Activated CD8-positive, alpha-beta memory T cell treated with anti-CD3 and anti-CD28 coated beads, Interleukin-2, amount 10 ng/mL, durations not matched to agents 7 days and 5 days (primary cell): Measurements from ENCODE around the gene NOS2. TPM values are rescaled to one million over a fixed set of nuclear protein-coding genes. Genes with fewer than 3 reads are reported as not detected.
A peak's percentile ranks its signal among the peaks of the same experiment; 100 is the strongest.
"Not testable (repeated sequence)": the region's sequence is repeated elsewhere in the genome, so short reads cannot be mapped to it uniquely, and the experiment has no call there.

ENCODE experiments used
- ATAC-seq: fragments of 150-1000 bp; cut with Tn5 transposase; one replicate; pipeline ENCODE4 v1.10.0; 2021; ENCODE audit warnings: moderate library complexity
- CTCF ChIA-PET: fragments of 350-600 bp; sonication (Branson Sonifier 250); formaldehyde crosslinking; loops from one replicate; lab custom pipeline; 2021; ENCODE audit warnings: antibody characterized with exemption; lab: Charles Lee
- DNase-seq: peaks from one replicate; pipeline ENCODE4 v3.0.0-alpha.2; 2020
- H3K27ac Mint-ChIP-seq: one replicate; pipeline ENCODE4 v1.8.0; 2021; ENCODE audit warnings: mild to moderate bottlenecking, mixed read lengths
- H3K27me3 Mint-ChIP-seq: one replicate; pipeline ENCODE4 v1.8.0; 2021; ENCODE audit warnings: mixed read lengths
- H3K36me3 Mint-ChIP-seq: one replicate; pipeline ENCODE4 v1.8.0; 2021; ENCODE audit warnings: mild to moderate bottlenecking, mixed read lengths
- H3K4me1 Mint-ChIP-seq: one replicate; pipeline ENCODE4 v1.8.0; 2021; ENCODE audit warnings: mixed read lengths
- H3K4me3 Mint-ChIP-seq: one replicate; pipeline ENCODE4 v1.8.0; 2021; ENCODE audit warnings: mild to moderate bottlenecking, moderate library complexity, mixed read lengths
- H3K9me3 Mint-ChIP-seq: one replicate; pipeline ENCODE4 v1.8.0; 2022; ENCODE audit warnings: low read depth, mixed read lengths
- total RNA-seq, 2 experiments: library from RNA; stranded (reverse); gene quantifications; one replicate each; pipeline ENCODE4 v1.2.3, GENCODE V29; 2021

Gene NOS2
- total RNA-seq, 2 experiments from 2014 or later: 0.06 TPM; not detected in 1

DNA sequence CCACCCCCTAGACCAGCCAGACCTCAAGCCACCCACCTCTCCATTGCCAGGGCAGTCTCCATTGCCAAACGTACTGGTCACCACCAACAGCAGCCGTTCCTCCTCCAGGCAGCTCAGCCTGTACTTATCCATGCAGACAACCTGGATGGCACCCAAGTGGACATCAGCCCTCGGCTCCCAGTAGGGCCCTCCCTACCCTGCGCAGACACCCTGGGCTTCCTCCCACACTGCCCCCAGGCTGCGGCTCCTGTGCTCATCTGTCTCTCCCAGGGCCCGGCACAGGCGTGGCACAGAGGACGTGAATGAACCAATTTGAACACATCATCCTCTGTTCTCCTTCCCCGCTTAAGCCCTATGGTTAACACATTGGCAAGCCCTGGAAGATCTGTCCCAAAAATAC lies 29.5 kb downstream of the NOS2 start:
- H3K27ac Mint-ChIP-seq: no peak overlapping the region
- ATAC-seq (no peak), DNase-seq (no peak)
- H3K36me3 Mint-ChIP-seq: no peaks in the 10 kb centered on the region
- no peaks in the 10 kb centered on the region for H3K4me1 Mint-ChIP-seq
- H3K4me3 Mint-ChIP-seq: no peak overlapping the region
- CTCF ChIA-PET: no interaction called here
- no peaks in the 10 kb centered on the region for H3K9me3 Mint-ChIP-seq
- no peaks in the 10 kb centered on the region for H3K27me3 Mint-ChIP-seq

- ATAC-seq (no peak), DNase-seq (no peak)
- H3K4me3 Mint-ChIP-seq: no peak overlapping the region
Observed at GRCh38 chr17:27768858-27769410, 31.4 kb downstream of the NOS2 start.

GRCh38 chr17:27766438-27766837 lies 33.9 kb downstream of the NOS2 start:
- CTCF ChIA-PET: interaction anchor here (1.1 kb wide), 2 partner anchors 10 to 39 kb away, joined by 4 to 5 read pairs; no protein-coding TSS in a partner anchor
- H3K27ac Mint-ChIP-seq: no peak overlapping the region
- no peaks in the 10 kb centered on the region for H3K9me3 Mint-ChIP-seq

More at GRCh38 chr17:27768858-27769410, 31.4 kb downstream of the NOS2 start:
- Mint-ChIP-seq H3K27me3 (no peaks in the 10 kb centered on the region), H3K27ac (no peak overlapping the region), H3K4me1 (no peaks in the 10 kb centered on the region), H3K36me3 (no peaks in the 10 kb centered on the region), H3K9me3 (no peaks in the 10 kb centered on the region)
- CTCF ChIA-PET: interaction anchor here (0.8 to 2.0 kb wide), 3 partner anchors 9 to 111 kb away, joined by 3 to 7 read pairs (median 4); no protein-coding TSS in a partner anchor

GRCh38 chr17:27765353-27765752 lies 35.0 kb downstream of the NOS2 start:
- DNase-seq: no peak
- no peaks in the 10 kb centered on the region for H3K4me1 Mint-ChIP-seq
- no peak for ATAC-seq
- H3K9me3 Mint-ChIP-seq: no peaks in the 10 kb centered on the region
- H3K27me3 Mint-ChIP-seq: no peaks in the 10 kb centered on the region
- no peak overlapping the region for H3K27ac Mint-ChIP-seq
- no peaks in the 10 kb centered on the region for H3K36me3 Mint-ChIP-seq
- no peak overlapping the region for H3K4me3 Mint-ChIP-seq
- CTCF ChIA-PET: interaction anchor here (1.1 kb wide), 2 partner anchors 9 to 40 kb away, joined by 4 to 5 read pairs; no protein-coding TSS in a partner anchor

More at GRCh38 chr17:27766438-27766837, 33.9 kb downstream of the NOS2 start:
- Mint-ChIP-seq H3K4me3 (no peak overlapping the region), H3K4me1 (no peaks in the 10 kb centered on the region), H3K36me3 (no peaks in the 10 kb centered on the region), H3K27me3 (no peaks in the 10 kb centered on the region)
- ATAC-seq: no peak
- DNase-seq: no peak

DNA sequence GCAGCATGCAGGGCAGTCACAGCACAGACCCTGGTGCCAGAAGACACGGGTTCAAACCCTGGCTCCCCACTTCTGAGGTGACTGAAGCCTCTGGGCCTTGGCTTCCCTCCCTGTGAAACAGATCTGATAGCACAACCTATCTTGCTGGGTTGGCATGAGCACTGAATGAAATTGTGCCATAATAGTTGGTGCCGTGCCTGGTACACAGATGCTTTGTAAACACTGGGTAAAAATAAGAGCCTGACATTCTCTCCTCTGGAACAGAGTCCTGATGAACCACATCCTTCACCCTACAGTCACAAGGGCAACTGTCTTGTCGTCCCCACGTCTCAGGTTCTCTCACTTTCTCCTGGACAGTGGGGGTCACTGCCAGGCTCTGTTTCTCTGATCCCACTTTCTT lies 35.7 kb downstream of the NOS2 start:
- H3K4me3 Mint-ChIP-seq: no peak overlapping the region
- CTCF ChIA-PET: no interaction called here

DNA sequence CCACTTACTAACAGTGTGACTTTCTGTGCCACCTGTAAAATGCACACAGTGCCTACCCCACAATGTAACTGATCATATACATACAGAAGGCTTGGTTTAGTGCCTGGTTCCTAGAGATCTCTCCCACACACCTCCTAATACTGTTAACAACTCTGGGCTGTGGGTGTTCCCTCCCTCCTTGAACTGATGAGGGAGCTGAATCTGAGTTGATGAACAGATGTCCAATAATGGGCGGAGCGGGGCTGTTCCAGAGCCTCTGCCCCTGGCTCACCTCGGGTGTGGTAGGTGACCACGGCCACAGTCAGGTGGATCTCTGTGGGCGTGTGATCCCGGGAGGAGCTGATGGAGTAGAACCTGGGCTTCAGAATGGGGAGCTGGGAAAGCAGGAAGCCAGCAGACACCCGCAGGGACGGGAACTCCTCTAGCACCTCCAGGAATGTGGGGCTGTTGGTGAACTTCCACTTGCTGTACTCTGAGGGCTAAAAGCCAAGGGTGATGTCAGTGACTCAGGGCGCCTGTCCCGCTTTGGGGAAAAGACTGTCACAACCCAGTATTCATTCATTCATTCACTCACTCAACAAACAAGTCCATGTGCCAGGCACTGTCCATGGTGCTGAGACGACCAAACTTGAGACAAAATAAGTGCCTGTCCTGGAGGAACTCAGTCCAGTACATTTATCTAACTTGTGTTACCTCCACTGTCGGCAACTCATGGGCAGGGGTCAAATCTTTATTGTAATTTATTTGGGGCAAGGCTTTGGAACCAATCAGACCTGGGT lies 37.6 kb downstream of the NOS2 start:
- H3K27me3 Mint-ChIP-seq: no peaks in the 10 kb centered on the region
- ATAC-seq (no peak), DNase-seq (peak; percentile 45)
- CTCF ChIA-PET: interaction anchor here (0.7 to 5.2 kb wide), 3 partner anchors 10 to 121 kb away, joined by 3 to 91 read pairs (median 4); no protein-coding TSS in a partner anchor
- no peaks in the 10 kb centered on the region for H3K4me1 Mint-ChIP-seq
- no peak overlapping the region for H3K4me3 Mint-ChIP-seq
- no peaks in the 10 kb centered on the region for H3K36me3 Mint-ChIP-seq
- no peak overlapping the region for H3K27ac Mint-ChIP-seq
- H3K9me3 Mint-ChIP-seq: no peaks in the 10 kb centered on the region

More for the DNA sequence above, 35.7 kb downstream of the NOS2 start:
- H3K27ac Mint-ChIP-seq: no peak overlapping the region
- no peaks in the 10 kb centered on the region for H3K36me3 Mint-ChIP-seq
- DNase-seq (no peak), ATAC-seq (no peak)
- H3K27me3 Mint-ChIP-seq: no peaks in the 10 kb centered on the region
- no peaks in the 10 kb centered on the region for H3K9me3 Mint-ChIP-seq
- no peaks in the 10 kb centered on the region for H3K4me1 Mint-ChIP-seq

GRCh38 chr17:27760931-27761330 lies 39.4 kb downstream of the NOS2 start:
- not testable (repeated sequence) for H3K27me3 Mint-ChIP-seq

DNA sequence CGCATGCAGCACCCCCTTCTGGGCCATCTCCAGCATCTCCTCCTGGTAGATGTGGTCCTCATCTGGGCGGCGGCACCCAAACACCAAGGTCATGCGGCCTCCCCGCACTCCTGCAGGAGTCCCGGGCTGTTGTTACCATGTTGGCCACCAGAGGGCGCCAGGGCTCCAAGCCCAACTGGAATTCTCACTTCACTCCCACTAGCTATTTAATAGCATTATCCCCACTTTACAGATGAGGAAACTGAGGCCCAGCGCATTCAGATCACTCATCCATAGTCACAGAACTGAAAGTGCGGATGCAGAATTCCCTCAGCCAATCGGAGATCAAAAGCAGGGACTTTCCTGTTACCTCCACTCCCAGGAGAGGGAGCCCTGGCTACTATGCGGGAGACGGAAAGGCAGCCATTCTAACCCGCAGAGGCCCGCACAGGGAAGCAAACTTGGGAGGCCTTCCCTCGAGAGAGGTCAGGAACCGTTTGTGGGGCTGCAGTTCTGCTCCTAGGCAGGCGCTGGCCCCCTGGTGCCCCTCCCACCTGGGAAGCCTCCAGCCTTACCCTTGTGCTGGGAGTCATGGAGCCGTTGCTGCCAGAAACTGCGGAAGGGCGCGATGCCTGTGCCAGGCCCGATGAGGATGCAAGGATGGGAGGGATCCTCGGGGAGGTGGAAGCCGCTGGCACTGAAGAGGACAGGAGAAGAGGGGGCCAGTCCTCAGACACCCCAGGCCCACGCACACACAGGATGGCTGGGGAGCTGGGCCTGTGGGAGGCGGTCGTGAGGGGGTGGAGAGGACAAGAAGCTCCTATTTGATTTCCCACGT lies 40.1 kb downstream of the NOS2 start:
- H3K4me1 Mint-ChIP-seq: no peaks in the 10 kb centered on the region
- H3K36me3 Mint-ChIP-seq: no peaks in the 10 kb centered on the region
- DNase-seq: peak; percentile 77
- H3K27me3 Mint-ChIP-seq: no peaks in the 10 kb centered on the region
- no peak overlapping the region for H3K27ac Mint-ChIP-seq
- CTCF ChIA-PET: interaction anchor here (0.6 to 6.0 kb wide), 19 partner anchors 8 to 575 kb away, joined by 3 to 91 read pairs (median 4); partner anchors contain the start of genes IFT20, LYRM9, NOS2 and TNFAIP1
- peak; percentile 63 for ATAC-seq
- H3K9me3 Mint-ChIP-seq: no peaks in the 10 kb centered on the region
- no peak overlapping the region for H3K4me3 Mint-ChIP-seq

More at GRCh38 chr17:27760931-27761330, 39.4 kb downstream of the NOS2 start:
- DNase-seq, ATAC-seq, H3K4me3 Mint-ChIP-seq, H3K27ac Mint-ChIP-seq, H3K36me3 Mint-ChIP-seq, H3K9me3 Mint-ChIP-seq, H3K4me1 Mint-ChIP-seq: not testable (repeated sequence)
- CTCF ChIA-PET: interaction anchor here (1.6 to 6.0 kb wide), 6 partner anchors 46 to 133 kb away, joined by 8 to 91 read pairs (median 18); partner anchors contain the start of gene LYRM9

DNA sequence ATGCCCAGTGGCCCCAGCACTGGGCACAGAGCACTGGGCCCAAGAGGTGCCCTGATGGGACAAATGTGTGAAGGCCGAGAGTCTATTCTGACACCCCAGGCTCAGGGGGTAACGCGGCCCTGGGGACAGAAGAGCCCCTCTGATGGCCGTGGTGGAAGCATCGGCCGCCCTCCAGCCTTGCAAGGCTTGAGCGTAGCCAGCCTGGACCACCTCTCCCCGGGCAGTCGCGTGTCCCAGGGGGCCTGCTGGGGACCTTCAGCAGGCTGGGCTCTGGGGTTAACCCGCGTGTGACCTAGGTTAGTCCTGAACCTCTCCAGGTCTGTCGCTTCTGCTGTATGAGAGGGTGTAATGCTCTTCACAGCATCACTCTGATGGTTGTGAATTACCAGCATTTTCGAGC lies 40.8 kb downstream of the NOS2 start:
- CTCF ChIA-PET: interaction anchor here (0.9 to 6.0 kb wide), 17 partner anchors 9 to 576 kb away, joined by 3 to 91 read pairs (median 4); partner anchors contain the start of genes IFT20, LYRM9, NOS2 and TNFAIP1
- no peaks in the 10 kb centered on the region for H3K36me3 Mint-ChIP-seq
- H3K27ac Mint-ChIP-seq: no peak overlapping the region

DNA sequence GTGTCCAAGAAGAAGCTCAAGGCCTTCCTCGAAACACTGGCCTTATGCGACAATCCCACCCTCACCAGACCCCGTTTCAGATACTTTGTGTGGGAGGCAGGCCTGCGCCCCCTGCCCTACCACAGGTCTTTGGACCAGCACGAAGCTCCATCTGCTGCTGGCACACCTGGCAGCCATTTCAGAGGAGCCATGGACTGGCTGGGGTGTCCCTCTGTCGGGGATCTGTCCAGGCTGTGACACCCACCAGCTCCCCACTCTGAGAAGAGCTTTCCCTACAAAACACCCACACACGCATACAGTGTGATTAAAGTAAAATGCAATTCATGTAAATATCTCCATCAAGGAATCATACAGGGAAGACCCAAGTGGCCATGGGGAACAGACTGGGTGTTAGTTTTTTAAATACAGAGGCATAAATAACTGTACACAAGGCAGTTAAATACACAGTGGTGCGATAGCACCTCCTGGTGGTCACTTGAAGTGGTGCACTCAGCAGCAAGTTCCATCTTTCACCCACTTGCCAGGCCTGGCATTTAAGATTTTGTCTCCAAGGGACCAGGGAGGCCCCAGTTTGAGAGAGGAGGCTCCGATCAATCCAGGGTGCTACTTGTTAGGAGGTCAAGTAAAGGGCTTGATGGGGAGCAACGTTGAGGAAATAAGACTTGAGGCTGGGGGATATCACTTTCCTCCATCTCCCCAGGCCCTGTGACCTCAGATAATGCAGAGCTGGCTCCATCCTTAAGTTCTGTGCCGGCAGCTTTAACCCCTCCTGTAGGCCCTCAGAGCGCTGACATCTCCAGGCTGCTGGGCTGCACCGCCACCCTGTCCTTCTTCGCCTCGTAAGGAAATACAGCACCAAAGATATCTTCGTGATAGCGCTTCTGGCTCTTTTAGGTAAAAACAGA lies 43.6 kb downstream of the NOS2 start:
- DNase-seq (peak; percentile 72), ATAC-seq (no peak)
- Mint-ChIP-seq H3K9me3 (no peaks in the 10 kb centered on the region), H3K27ac (no peak overlapping the region), H3K4me3 (no peak overlapping the region), H3K27me3 (no peaks in the 10 kb centered on the region), H3K4me1 (no peaks in the 10 kb centered on the region), H3K36me3 (no peaks in the 10 kb centered on the region)
- CTCF ChIA-PET: interaction anchor here (0.8 to 6.0 kb wide), 22 partner anchors 9 to 380 kb away, joined by 3 to 55 read pairs (median 4); partner anchors contain the start of gene LYRM9

More for the DNA sequence above, 40.8 kb downstream of the NOS2 start:
- ATAC-seq (no peak), DNase-seq (no peak)
- no peaks in the 10 kb centered on the region for H3K4me1 Mint-ChIP-seq
- H3K4me3 Mint-ChIP-seq: no peak overlapping the region
- no peaks in the 10 kb centered on the region for H3K27me3 Mint-ChIP-seq
- no peaks in the 10 kb centered on the region for H3K9me3 Mint-ChIP-seq

DNA sequence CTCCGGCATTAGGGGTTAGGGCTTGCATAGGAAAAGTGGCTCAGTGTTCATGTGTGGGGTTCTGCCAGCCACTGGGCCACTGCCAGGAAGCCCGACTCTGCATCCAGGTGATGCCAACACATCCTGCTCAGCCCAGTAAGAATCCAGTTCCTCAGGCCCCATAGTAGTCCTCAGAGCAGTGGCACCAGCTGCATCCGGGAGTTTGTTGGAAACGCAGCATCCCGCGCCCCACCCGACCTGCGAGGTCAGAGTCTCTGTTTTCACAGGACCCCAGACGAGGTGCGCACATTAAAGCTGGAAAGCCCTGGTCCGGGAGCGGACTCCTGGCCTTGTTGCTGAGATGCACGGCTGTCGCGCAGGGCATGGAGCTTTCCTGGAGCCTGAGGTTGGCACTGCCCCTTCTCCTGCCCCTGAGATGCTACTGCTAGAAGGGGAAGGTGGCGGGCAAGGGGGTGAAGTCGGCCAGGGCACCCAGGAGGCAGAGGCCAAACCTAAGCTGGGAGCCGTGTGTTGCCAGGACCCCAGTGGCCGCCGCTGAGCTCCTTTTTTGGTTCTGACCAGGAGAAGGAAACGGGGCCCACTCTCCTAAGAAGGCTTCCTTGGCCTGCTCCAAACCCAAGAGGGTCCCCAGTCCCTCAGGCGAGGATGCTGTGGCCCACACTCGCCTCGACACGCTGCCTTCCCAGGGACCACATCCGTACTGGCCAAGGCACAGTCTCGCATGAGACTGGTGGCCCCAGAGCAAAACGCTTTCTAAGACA lies 44.4 kb downstream of the NOS2 start:
- Mint-ChIP-seq H3K9me3 (no peaks in the 10 kb centered on the region), H3K27me3 (no peaks in the 10 kb centered on the region), H3K4me3 (no peak overlapping the region), H3K27ac (no peak overlapping the region), H3K36me3 (no peaks in the 10 kb centered on the region), H3K4me1 (no peaks in the 10 kb centered on the region)
- CTCF ChIA-PET: interaction anchor here (0.8 to 6.0 kb wide), 19 partner anchors 8 to 379 kb away, joined by 3 to 55 read pairs (median 4); partner anchors contain the start of gene LYRM9
- ATAC-seq: no peak
- no peak for DNase-seq
